ENCODE measurements around the gene GPR22.

- TF ChIP-seq CTCF (IDR thresholded peaks at IDR 0.05) (no peak), POLR2A (IDR thresholded peaks at IDR 0.05) (no peak)
Observed at GRCh38 chr7:107499731-107500130, 29.9 kb downstream of the GPR22 start.
